ENCODE measurements around the gene TGFBR3. TPM values are rescaled to one million over a fixed set of nuclear protein-coding genes. Genes with fewer than 3 reads are reported as not detected.

TGFBR3 gene
- total and polyA plus RNA-seq, 9 of the 15 experiments (the other 6 are each of a cell fraction or from before 2014, with no cell fraction given) = 3.6 to 32.4 (median 15.6) TPM

DNA sequence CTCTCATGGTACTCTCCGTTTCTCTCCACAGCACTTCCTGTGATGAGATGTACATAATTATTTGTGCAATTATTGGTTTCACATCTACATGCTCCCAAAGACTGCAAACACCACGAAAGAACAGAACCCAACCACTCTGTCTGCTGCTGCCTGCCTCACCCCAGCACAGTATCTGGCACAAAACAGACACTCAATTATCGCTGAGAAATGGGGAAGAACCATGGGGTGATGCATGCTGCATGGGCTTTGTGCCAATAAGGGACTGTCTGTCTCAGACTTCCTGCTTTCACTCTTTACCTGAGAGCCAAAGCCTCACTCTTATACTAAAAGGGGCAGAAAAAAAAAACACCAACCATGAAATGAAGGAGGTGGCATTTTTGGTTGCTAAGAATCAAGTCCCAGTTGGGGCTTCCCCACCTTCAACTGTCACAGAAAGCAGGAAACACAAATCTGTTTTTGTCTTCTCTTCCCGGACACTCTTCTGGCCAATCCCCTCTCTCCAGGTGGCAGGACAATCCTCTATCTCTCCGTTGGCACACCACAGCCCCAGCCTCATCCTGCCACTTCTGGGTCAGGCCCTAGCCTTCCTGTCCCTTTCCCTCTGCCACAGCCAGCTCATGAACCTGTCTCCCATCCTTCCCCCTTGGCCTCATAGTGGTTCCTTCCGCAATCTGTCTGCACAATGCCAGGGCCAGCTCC lies 82.0 kb downstream of the TGFBR3 start (continued):
- TF ChIP-seq, protein P1, sequence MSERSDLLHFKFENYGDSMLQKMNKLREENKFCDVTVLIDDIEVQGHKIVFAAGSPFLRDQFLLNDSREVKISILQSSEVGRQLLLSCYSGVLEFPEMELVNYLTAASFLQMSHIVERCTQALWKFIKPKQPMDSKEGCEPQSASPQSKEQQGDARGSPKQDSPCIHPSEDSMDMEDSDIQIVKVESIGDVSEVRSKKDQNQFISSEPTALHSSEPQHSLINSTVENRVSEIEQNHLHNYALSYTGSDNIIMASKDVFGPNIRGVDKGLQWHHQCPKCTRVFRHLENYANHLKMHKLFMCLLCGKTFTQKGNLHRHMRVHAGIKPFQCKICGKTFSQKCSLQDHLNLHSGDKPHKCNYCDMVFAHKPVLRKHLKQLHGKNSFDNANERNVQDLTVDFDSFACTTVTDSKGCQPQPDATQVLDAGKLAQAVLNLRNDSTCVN (CRISPR knock-in tag; IDR thresholded peaks at IDR 0.05) = no peak
- TF ChIP-seq, protein P2, sequence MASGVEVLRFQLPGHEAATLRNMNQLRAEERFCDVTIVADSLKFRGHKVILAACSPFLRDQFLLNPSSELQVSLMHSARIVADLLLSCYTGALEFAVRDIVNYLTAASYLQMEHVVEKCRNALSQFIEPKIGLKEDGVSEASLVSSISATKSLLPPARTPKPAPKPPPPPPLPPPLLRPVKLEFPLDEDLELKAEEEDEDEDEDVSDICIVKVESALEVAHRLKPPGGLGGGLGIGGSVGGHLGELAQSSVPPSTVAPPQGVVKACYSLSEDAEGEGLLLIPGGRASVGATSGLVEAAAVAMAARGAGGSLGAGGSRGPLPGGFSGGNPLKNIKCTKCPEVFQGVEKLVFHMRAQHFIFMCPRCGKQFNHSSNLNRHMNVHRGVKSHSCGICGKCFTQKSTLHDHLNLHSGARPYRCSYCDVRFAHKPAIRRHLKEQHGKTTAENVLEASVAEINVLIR (CRISPR knock-in tag; IDR thresholded peaks at IDR 0.05) = no peak
- TF ChIP-seq ZNF436 (CRISPR knock-in tag; IDR thresholded peaks at IDR 0.05) = no peak
- peak; percentile 57 for TF ChIP-seq CREM (IDR thresholded peaks at IDR 0.05; ENCODE audit: low read depth)
- TF ChIP-seq GTF2A2 (tag; IDR thresholded peaks at IDR 0.05) = no peak
- no peak for TF ChIP-seq POLR2A (conservative IDR thresholded peaks at IDR 0.05)
- TF ChIP-seq MAFF (IDR thresholded peaks at IDR 0.05; ENCODE audit: low read length) = no peak
- TF ChIP-seq, protein P3, sequence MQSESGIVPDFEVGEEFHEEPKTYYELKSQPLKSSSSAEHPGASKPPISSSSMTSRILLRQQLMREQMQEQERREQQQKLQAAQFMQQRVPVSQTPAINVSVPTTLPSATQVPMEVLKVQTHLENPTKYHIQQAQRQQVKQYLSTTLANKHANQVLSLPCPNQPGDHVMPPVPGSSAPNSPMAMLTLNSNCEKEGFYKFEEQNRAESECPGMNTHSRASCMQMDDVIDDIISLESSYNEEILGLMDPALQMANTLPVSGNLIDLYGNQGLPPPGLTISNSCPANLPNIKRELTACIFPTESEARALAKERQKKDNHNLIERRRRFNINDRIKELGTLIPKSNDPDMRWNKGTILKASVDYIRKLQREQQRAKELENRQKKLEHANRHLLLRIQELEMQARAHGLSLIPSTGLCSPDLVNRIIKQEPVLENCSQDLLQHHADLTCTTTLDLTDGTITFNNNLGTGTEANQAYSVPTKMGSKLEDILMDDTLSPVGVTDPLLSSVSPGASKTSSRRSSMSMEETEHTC (IDR thresholded peaks at IDR 0.05) = no peak
- TF ChIP-seq NCOA1 (IDR thresholded peaks at IDR 0.05; ENCODE audit: low read depth) = no peak
- TF ChIP-seq ZBED1 (IDR thresholded peaks at IDR 0.05) = no peak
- no peak for TF ChIP-seq POLR2G (IDR thresholded peaks at IDR 0.05; ENCODE audit: low read depth, low read length)
- no peak for TF ChIP-seq ZKSCAN1 (IDR thresholded peaks at IDR 0.05; ENCODE audit: low read depth, low read length)
- no peak for TF ChIP-seq SIN3B (IDR thresholded peaks at IDR 0.05; ENCODE audit: low read depth)
- TF ChIP-seq POLR2H (tag; IDR thresholded peaks at IDR 0.05; ENCODE audit: low read depth) = no peak
- TF ChIP-seq, protein P4, sequence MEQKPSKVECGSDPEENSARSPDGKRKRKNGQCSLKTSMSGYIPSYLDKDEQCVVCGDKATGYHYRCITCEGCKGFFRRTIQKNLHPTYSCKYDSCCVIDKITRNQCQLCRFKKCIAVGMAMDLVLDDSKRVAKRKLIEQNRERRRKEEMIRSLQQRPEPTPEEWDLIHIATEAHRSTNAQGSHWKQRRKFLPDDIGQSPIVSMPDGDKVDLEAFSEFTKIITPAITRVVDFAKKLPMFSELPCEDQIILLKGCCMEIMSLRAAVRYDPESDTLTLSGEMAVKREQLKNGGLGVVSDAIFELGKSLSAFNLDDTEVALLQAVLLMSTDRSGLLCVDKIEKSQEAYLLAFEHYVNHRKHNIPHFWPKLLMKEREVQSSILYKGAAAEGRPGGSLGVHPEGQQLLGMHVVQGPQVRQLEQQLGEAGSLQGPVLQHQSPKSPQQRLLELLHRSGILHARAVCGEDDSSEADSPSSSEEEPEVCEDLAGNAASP (IDR thresholded peaks at IDR 0.05) = no peak
- TF ChIP-seq HDAC3 (IDR thresholded peaks at IDR 0.05; ENCODE audit: borderline replicate concordance, partially characterized antibody) = no peak
- no peak for TF ChIP-seq ILF3 (IDR thresholded peaks at IDR 0.05; ENCODE audit: borderline replicate concordance)
- TF ChIP-seq ESRRA (IDR thresholded peaks at IDR 0.05; ENCODE audit: borderline replicate concordance, low read depth) = no peak
- TF ChIP-seq, protein P5, sequence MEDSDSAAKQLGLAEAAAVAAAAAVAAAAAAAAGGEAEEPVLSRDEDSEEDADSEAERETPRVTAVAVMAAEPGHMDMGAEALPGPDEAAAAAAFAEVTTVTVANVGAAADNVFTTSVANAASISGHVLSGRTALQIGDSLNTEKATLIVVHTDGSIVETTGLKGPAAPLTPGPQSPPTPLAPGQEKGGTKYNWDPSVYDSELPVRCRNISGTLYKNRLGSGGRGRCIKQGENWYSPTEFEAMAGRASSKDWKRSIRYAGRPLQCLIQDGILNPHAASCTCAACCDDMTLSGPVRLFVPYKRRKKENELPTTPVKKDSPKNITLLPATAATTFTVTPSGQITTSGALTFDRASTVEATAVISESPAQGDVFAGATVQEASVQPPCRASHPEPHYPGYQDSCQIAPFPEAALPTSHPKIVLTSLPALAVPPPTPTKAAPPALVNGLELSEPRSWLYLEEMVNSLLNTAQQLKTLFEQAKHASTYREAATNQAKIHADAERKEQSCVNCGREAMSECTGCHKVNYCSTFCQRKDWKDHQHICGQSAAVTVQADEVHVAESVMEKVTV (CRISPR knock-in tag; IDR thresholded peaks at IDR 0.05) = no peak
- no peak for TF ChIP-seq MAFK (IDR thresholded peaks at IDR 0.05; ENCODE audit: low read length)
- TF ChIP-seq ELF1 (tag; IDR thresholded peaks at IDR 0.05) = peak; percentile 53; the same call in 1 of the 2 replicates
- TF ChIP-seq SMC3 (conservative IDR thresholded peaks at IDR 0.05; ENCODE audit: insufficient read depth, low read depth, low read length) = no peak
- no peak for TF ChIP-seq ZNF146 (CRISPR knock-in tag; IDR thresholded peaks at IDR 0.05; ENCODE audit: unreplicated experiment)
